Fibroblast of the conjunctiva (primary cell): ENCODE data around the gene LURAP1L.

Experiments
- DNase-seq: peaks from one replicate; pipeline ENCODE4 v3.0.0-alpha.2; 2010; ENCODE audit warnings: low read depth

The LURAP1L gene

GRCh38 chr9:12776513-12777055 is 1.8 kb downstream of the LURAP1L start:
- no peak for DNase-seq

GRCh38 chr9:12777121-12778022 is 2.6 kb downstream of the LURAP1L start:
- no peak for DNase-seq

GRCh38 chr9:12778389-12778788 is 3.6 kb downstream of the LURAP1L start:
- DNase-seq, result no peak

GRCh38 chr9:12781226-12781733 is 6.5 kb downstream of the LURAP1L start:
- no peak for DNase-seq

DNA sequence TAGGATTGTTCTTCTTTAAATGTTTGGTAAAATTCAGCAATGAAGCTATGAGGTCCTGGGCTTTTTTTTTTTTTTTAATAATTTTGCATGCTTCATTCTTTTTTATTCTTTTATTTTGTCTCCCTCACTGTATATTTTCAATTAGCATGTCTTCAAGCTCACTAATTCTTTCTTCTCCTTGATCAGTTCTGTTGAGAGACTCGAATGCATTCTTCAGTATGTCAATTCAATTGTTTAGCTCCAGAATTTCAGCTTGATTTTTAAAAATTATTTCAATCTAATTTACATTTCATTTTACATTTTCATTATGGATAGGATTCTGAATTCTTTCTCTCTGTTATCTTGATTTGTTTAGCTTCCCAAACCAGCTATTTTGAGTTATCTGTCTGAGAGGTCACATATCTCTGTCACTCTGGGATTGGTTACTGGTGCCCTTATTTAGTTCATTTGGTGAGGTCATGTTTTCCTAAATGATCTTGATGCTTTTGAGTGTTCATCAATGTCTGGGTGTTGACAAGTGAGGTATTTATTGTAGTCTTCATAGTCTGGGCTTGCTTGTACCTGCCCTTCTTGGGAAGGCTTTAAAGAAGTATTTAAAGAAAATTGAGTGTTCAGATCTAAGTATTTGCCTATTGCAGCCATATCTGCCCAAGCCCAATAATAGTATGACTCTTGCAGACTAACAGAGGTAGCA is 9.1 kb downstream of the LURAP1L start:
- no peak for DNase-seq

DNA sequence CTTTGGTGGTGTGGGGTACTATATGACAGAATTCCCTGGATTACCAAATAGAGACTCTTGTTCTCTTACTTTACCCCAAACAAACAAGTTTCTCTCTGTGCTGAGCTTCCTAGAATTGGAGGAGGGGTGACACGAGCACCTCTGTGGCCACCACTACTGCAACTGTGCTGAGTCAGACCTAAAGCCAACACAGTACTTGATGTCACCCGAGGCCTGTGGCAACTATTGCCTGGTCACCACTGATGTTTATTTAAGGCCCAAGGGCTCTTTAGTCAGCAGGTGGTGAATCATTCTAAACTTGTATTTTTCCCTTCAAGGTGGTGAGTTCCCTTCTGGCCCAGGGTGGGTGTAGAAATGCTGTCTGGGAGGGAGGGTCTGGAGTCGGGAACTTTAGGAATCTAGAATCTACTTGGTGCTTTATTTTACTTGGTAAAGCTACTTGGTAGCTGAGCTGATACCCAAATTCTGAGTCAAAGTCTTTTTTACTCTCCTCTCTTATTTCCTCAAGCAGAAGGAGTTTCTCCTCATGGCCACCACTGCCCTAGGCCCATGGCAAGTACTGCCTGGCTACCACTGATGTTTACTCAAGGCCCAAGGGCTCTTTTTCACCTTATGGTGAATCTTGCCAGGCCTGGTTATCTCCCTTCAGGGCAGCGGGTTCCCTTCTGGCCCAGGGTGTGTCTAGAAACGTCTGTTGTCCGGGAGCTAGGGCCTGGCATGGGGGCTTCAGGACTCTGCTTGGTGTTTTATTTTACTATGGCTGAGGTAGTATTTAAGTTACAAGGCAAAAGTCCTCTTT is 9.8 kb downstream of the LURAP1L start:
- DNase-seq, result peak; percentile 51

- no peak for DNase-seq
Observed at GRCh38 chr9:12785260-12785770, 10.5 kb downstream of the LURAP1L start.

DNA sequence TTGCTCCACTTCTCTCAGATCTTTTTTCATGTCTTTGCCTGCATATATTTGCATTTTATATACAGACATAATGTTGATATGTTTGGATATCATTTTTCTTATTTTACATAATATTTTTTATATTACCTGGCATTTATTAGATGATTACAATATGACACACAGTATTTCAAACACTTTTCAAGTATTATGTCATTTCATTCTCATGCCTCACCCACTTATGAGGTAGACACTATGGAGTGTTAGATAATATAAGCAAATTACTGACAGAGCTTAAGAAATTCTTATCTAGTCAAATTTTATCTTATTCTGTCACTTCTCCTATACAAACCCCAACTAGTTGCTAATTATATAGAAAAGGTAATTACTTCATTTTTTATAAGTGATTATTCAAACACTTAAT is 11.1 kb downstream of the LURAP1L start:
- no peak for DNase-seq

- DNase-seq, result no peak
Observed at GRCh38 chr9:12790001-12790400, 15.2 kb downstream of the LURAP1L start.

DNA sequence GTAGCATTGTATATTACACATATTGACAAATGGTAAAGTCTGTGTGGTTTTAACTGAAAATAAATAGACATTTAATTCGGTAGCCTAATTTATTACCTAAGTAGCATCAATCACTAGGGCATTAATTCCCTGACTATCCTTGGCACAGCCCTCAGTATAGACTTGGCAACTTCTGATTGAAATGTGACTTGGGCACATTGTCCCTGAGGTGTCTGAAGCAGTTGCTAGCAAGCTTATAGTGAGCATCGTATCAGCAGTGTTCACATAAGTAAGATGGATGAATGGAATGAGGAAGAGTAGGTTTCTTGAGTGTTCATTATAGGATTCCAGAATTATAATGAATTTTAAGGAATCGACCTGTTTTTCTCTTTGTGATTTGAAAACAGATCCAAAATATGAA is 16.1 kb downstream of the LURAP1L start:
- DNase-seq, result no peak

DNA sequence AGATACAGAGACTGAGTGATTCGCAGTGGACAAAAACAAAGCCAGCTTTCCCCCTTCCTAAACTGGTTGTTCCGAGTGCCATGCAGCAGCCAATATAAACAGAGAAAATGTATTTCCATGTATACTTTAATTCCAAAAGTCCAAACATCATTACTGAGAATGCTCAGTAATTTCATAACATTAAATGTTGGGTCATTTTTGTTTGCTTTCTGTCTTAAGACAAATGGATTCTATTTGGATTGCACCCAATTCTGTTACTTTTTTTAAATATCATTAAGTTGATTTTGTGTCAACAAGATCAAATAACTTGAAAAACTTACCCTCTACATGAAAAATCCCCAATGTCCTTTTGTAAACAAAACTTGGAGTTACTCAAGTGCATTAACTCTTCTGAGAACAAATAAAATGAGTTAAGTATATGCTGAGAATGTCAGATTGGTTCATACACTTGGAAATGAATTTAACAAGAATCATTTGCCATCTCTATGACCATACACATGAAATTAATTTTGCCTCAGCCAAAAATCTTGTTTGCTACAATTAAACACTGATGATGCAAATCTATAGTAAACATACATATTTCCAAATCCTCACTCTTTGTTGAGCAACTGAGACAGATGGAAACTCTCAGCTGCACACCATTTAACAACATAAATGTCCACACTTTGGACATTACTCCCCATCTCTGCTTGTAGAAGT is 19.4 kb downstream of the LURAP1L start:
- DNase-seq, result peak; percentile 54

- no peak for DNase-seq
Observed at GRCh38 chr9:12796601-12797000, 21.8 kb downstream of the LURAP1L start.

- DNase-seq, result no peak
Observed at GRCh38 chr9:12797037-12797436, 22.2 kb downstream of the LURAP1L start.

- DNase-seq, result no peak
Observed at GRCh38 chr9:12798066-12798770, 23.4 kb downstream of the LURAP1L start.

DNA sequence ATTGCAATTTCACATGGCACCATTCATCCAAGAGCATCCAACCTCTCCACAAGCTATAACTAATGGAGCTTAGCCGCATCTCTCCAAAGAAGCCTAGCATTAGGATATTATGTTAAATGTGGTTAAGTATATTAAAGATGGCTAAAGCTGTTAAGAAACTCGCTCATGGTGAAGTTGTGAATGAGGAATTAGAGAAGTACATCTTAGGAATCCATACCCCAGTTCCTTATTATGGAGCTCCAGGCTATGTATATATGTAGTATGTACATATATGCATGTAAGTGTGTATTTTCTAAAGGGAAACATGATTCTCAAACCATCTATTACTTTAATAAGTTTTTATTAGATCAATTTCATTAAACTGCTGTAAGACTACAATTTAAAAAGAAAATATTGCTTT is 26.4 kb downstream of the LURAP1L start:
- no peak for DNase-seq

- no peak for DNase-seq
Observed at GRCh38 chr9:12801663-12802062, 26.8 kb downstream of the LURAP1L start.

GRCh38 chr9:12802093-12802492 is 27.3 kb downstream of the LURAP1L start:
- no peak for DNase-seq

- DNase-seq, result no peak
Observed at GRCh38 chr9:12808569-12808968, 33.7 kb downstream of the LURAP1L start.

DNA sequence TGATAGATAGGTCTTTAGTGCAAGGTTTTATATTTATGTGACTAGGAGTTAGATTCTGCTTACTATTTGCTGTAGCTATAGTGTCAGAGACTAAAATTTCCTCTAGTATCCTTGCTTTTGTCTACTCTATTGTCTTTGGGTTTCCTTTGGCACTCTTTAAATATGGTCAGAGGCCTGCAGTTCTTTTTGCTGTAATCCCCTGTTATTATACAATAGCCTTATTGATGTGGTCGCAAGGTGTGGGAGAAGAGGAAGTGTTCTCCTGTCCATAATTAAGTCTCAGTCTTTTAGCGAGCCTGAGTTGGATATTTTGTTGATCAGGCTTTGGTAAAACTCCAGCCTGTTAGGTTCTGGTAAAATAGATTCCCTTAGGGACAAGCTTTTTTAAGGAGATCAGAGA is 34.9 kb downstream of the LURAP1L start:
- no peak for DNase-seq

- DNase-seq, result no peak
Observed at GRCh38 chr9:12811935-12812334, 37.1 kb downstream of the LURAP1L start.

DNA sequence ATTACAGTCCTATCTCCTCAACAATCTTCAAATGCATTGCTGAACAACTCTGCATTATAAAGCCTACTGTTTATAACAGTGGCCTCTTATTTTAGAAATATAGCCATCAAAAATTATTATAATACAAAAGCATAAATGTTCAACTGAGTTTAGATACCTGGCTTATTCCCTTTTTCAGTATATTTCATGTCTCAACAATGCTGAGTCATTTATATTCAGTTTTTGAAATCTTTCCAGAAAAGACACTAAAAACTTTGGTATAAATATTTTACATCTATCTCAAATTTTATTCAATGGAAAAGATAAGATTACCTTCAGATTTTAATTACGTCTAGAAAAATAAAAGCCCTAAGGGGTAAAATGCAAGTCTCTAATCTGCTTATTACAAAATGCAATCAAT is 37.9 kb downstream of the LURAP1L start:
- no peak for DNase-seq
